Gastroesophageal sphincter (tissue), 4 donors: ENCODE data around the gene PIP5KL1. TPM values are rescaled to one million over a fixed set of nuclear protein-coding genes. Genes with fewer than 3 reads are reported as not detected.
A peak's percentile ranks its signal among the peaks of the same experiment; 100 is the strongest.

ENCODE experiments used
- ATAC-seq: fragments of 150-250 bp; one replicate; pipeline ENCODE4 v1.9.1; 2016; ENCODE audit warnings: mild to moderate bottlenecking, moderate library complexity
- H3K27ac ChIP-seq, 4 donors: fragments of 200-600 bp; sonication (generic) in 3 of 4; 1 replicate in 3 of 4; 2 replicates in 1 of 4; pipeline ENCODE4 v1.5.1; 2016 to 2019
- H3K27me3 ChIP-seq: fragments of 200-600 bp; sonication (generic); one replicate; pipeline ENCODE4 v1.5.1; 2019
- H3K36me3 ChIP-seq, 2 donors: fragments of 200-600 bp; sonication (generic); one replicate each; pipeline ENCODE4 v1.5.1; 2019; ENCODE audit warnings: control low read depth in 1 of 2
- H3K4me1 ChIP-seq, 3 donors: fragments of 200-600 bp; sonication (generic); 1 replicate in 2 of 3; 2 replicates in 1 of 3; pipeline ENCODE4 v1.5.1; 2016 to 2019; ENCODE audit warnings: control low read depth in 2 of 3
- H3K4me3 ChIP-seq, 2 donors: fragments of 200-600 bp; sonication (generic); one replicate each; pipeline ENCODE4 v1.5.1; 2019; ENCODE audit warnings: mild to moderate bottlenecking in 1 of 2, moderate library complexity in 1 of 2
- H3K9me3 ChIP-seq, 3 donors: fragments of 200-600 bp; sonication (generic); one replicate each; pipeline ENCODE4 v1.5.1; 2017 to 2019; ENCODE audit warnings: control low read depth in 2 of 3
- CTCF ChIP-seq, 4 experiments: fragments of 200-600 bp in 2 of 4; fragments of 450-650 bp in 2 of 4; sonication (generic) in 1 of 4; IDR thresholded peaks; one replicate each; pipeline ENCODE4 v1.5.1; 2017 to 2019; ENCODE audit warnings: antibody characterized with exemption in 4 of 4, mild to moderate bottlenecking in 2 of 4, moderate library complexity in 2 of 4
- EP300 ChIP-seq: sonication (generic); formaldehyde crosslinking; IDR thresholded peaks from one replicate; pipeline ENCODE4 v1.6.1; 2017; ENCODE audit warnings: antibody characterized with exemption, mild to moderate bottlenecking
- POLR2A ChIP-seq, 2 donors: fragments of 450-650 bp; IDR thresholded peaks; one replicate each; pipeline ENCODE4 v1.6.1; 2017; ENCODE audit warnings: antibody characterized with exemption in 2 of 2, mild to moderate bottlenecking in 2 of 2, moderate library complexity in 1 of 2
- POLR2AphosphoS5 ChIP-seq: sonication (generic); formaldehyde crosslinking; IDR thresholded peaks from one replicate; pipeline ENCODE4 v1.6.1; 2017; ENCODE audit warnings: antibody characterized with exemption
- WGBS, 2 donors: methylation state at CpG; one replicate each; pipeline ENCODE4 v1.1.5; 2018; ENCODE audit warnings: low coverage in 1 of 2; 5-methylcytosine and 5-hydroxymethylcytosine counted together
- total RNA-seq, 4 donors: library from RNA; depleted of rRNA; stranded (reverse); fragments of >200 nt; gene quantifications; one replicate each; pipeline ENCODE4 v1.1.0, GENCODE V29; 2016

PIP5KL1 gene
- total RNA-seq, 4 donors from 2014 or later: 0.66 to 3.4 (median 3.1) TPM; not detected in 1

GRCh38 chr9:127974769-127975261, 44.2 kb upstream of the PIP5KL1 start:
- Histone ChIP-seq H3K4me3 (peak overlapping the region in 1 of 2 donors; percentile 4), H3K4me1 (peaks cover 22 to 100% (median 99%) of the 10 kb centered on the region in 3 donors), H3K27ac (peak overlapping the region in 3 of 4 donors; percentile 89 to 92 (median 92)), H3K36me3 (no peaks in the 10 kb centered on the region), H3K9me3 (no peaks in the 10 kb centered on the region), H3K27me3 (no peaks in the 10 kb centered on the region)
- 18% methylated on average over 2 of the region's 10 CpGs; no CpG with 5 or more reads in 1 of the 2 donors for WGBS, 2 donors
- TF ChIP-seq POLR2A (IDR thresholded peaks at IDR 0.05) (no peak), POLR2AphosphoS5 (peak; percentile 29)
- ATAC-seq: peak; percentile 76

GRCh38 chr9:127974001-127974768, 43.6 kb upstream of the PIP5KL1 start:
- H3K4me3 ChIP-seq: peak overlapping the region in 1 of 2 donors; percentile 4

GRCh38 chr9:127973169-127974000, 42.8 kb upstream of the PIP5KL1 start:
- TF ChIP-seq POLR2AphosphoS5 (no peak), CTCF (IDR thresholded peaks at IDR 0.05) (peak in 1 of 4 experiments; percentile 5)

More at GRCh38 chr9:127974001-127974768, 43.6 kb upstream of the PIP5KL1 start:
- TF ChIP-seq POLR2AphosphoS5 (no peak), CTCF (IDR thresholded peaks at IDR 0.05) (no peak), POLR2A (IDR thresholded peaks at IDR 0.05) (no peak), EP300 (no peak)
- ATAC-seq: no peak
- Histone ChIP-seq H3K4me1 (peaks cover 27 to 100% (median 99%) of the 10 kb centered on the region in 3 donors), H3K9me3 (no peaks in the 10 kb centered on the region), H3K27me3 (no peaks in the 10 kb centered on the region), H3K27ac (peak overlapping the region; percentile 15 to 92 (median 90)), H3K36me3 (no peaks in the 10 kb centered on the region)
- 49 to 60% methylated on average over 4 to 6 of the region's 12 CpGs for WGBS, 2 donors

GRCh38 chr9:127972236-127972871, 41.8 kb upstream of the PIP5KL1 start:
- Histone ChIP-seq H3K4me3 (peak overlapping the region in 1 of 2 donors; percentile 10), H3K9me3 (no peaks in the 10 kb centered on the region), H3K36me3 (no peaks in the 10 kb centered on the region), H3K27ac (peak overlapping the region; percentile 6 to 92 (median 90)), H3K27me3 (no peaks in the 10 kb centered on the region), H3K4me1 (peaks cover 31 to 100% (median 94%) of the 10 kb centered on the region in 3 donors)
- WGBS, 2 donors: no CpG with 5 or more reads among the region's 12 CpGs
- TF ChIP-seq EP300: no peak
- TF ChIP-seq CTCF (IDR thresholded peaks at IDR 0.05): peak in 2 of 4 experiments; percentile 4 to 16
- no peak for TF ChIP-seq POLR2AphosphoS5
- TF ChIP-seq POLR2A (IDR thresholded peaks at IDR 0.05): no peak
- no peak for ATAC-seq

More at GRCh38 chr9:127973169-127974000, 42.8 kb upstream of the PIP5KL1 start:
- ATAC-seq: no peak
- Histone ChIP-seq H3K9me3 (no peaks in the 10 kb centered on the region), H3K36me3 (no peaks in the 10 kb centered on the region), H3K4me3 (no peak overlapping the region), H3K4me1 (peaks cover 28 to 100% (median 99%) of the 10 kb centered on the region in 3 donors), H3K27ac (peak overlapping the region; percentile 15 to 92 (median 90)), H3K27me3 (no peaks in the 10 kb centered on the region)
- 60% methylated on average over 5 of the region's 17 CpGs; no CpG with 5 or more reads in 1 of the 2 donors for WGBS, 2 donors
